Activated B cell treated with CpG ODN at 0.5 μM for 24 hours (primary cell): ENCODE data around the gene HYLS1. TPM values are rescaled to one million over a fixed set of nuclear protein-coding genes. Genes with fewer than 3 reads are reported as not detected.

ENCODE experiments used
- ATAC-seq: fragments of 200-7000 bp; cut with Tn5 transposase; one replicate; pipeline ENCODE4 v1.10.0; 2021; ENCODE audit warnings: low read depth, mild to moderate bottlenecking, moderate library complexity
- CTCF ChIA-PET: fragments of 350-600 bp; sonication (Branson Sonifier 250); formaldehyde crosslinking; loops from one replicate; lab custom pipeline; 2021; ENCODE audit warnings: antibody characterized with exemption; lab: Charles Lee
- POLR2A ChIA-PET: fragments of 350-600 bp; sonication (Branson Sonifier 250); formaldehyde crosslinking; loops from one replicate; lab custom pipeline; 2021; ENCODE audit warnings: antibody characterized with exemption; lab: Charles Lee
- DNase-seq: peaks from one replicate; pipeline ENCODE4 v3.0.0; 2022
- H3K27ac Mint-ChIP-seq: one replicate; pipeline ENCODE4 v1.8.0; 2020; ENCODE audit warnings: mixed read lengths
- H3K27me3 Mint-ChIP-seq: one replicate; pipeline ENCODE4 v1.8.0; 2021; ENCODE audit warnings: mixed read lengths
- H3K36me3 Mint-ChIP-seq: one replicate; pipeline ENCODE4 v1.8.0; 2021; ENCODE audit warnings: low read depth, mixed read lengths
- H3K4me1 Mint-ChIP-seq: one replicate; pipeline ENCODE4 v1.8.0; 2021; ENCODE audit warnings: mixed read lengths
- H3K4me3 Mint-ChIP-seq: one replicate; pipeline ENCODE4 v1.8.0; 2020; ENCODE audit warnings: mild to moderate bottlenecking, mixed read lengths
- H3K9me3 Mint-ChIP-seq: one replicate; pipeline ENCODE4 v1.8.0; 2020; ENCODE audit warnings: mixed read lengths
- intact Hi-C: fragments of 100-400 bp; cut with micrococcal nuclease; formaldehyde crosslinking; loops from one replicate; pipeline ENCODE4 v1.15.1; 2024
- total RNA-seq: library from RNA; stranded (reverse); gene quantifications from 2 replicates; pipeline ENCODE4 v1.2.3, GENCODE V29; 2022
- TF ChIP-seq, protein P1 (sequence below): fragments of 200-600 bp; IDR thresholded peaks from one replicate; pipeline ENCODE4 v1.8.0; 2022; ENCODE audit warnings: antibody characterized with exemption, mild to moderate bottlenecking

Gene HYLS1
- total RNA-seq, 1 donor from 2014 or later, result 9.0 TPM

DNA sequence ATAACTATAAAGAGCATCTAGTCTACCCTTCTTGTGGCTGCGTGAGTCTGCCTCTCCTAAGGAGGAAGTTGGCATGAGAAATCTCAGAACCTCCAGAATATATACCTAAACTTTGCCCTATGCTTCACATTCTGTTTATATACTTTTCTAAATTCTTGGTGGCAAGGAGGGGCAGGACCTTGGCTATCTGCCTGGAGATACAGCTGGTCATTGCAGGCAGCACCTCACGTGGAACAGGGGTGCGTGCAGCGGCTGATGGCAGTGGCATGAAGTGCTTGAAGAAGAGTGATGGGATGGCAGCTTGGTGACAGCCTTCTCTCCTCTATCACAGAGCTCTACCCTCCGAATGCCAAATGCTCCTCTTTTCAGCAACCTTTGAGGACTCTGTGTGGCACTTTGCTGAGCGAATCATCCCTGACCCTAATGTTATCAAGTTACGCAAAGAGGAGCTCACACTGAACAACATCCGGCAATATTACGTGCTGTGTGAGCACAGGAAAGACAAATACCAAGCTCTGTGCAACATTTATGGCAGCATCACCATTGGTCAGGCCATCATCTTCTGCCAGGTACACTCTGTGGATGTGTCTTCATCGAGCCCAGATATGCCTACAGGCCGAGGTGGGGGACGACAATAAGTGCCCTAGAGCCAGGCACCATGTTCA, 29.3 kb downstream of the HYLS1 start:
- H3K36me3 Mint-ChIP-seq, result no peaks in the 10 kb centered on the region
- H3K9me3 Mint-ChIP-seq, result no peaks in the 10 kb centered on the region
- intact Hi-C loops, result no loop called here
- H3K27me3 Mint-ChIP-seq, result peaks cover 14% of the 10 kb centered on the region
- ChIA-PET POLR2A (interaction anchor here (0.6 kb wide), 1 partner anchor 42 kb away, joined by 3 read pairs; no protein-coding TSS in a partner anchor), CTCF (no interaction called here)
- no peak overlapping the region for H3K4me3 Mint-ChIP-seq
- H3K4me1 Mint-ChIP-seq, result no peaks in the 10 kb centered on the region
- no peak overlapping the region for H3K27ac Mint-ChIP-seq
- TF ChIP-seq, protein P1, sequence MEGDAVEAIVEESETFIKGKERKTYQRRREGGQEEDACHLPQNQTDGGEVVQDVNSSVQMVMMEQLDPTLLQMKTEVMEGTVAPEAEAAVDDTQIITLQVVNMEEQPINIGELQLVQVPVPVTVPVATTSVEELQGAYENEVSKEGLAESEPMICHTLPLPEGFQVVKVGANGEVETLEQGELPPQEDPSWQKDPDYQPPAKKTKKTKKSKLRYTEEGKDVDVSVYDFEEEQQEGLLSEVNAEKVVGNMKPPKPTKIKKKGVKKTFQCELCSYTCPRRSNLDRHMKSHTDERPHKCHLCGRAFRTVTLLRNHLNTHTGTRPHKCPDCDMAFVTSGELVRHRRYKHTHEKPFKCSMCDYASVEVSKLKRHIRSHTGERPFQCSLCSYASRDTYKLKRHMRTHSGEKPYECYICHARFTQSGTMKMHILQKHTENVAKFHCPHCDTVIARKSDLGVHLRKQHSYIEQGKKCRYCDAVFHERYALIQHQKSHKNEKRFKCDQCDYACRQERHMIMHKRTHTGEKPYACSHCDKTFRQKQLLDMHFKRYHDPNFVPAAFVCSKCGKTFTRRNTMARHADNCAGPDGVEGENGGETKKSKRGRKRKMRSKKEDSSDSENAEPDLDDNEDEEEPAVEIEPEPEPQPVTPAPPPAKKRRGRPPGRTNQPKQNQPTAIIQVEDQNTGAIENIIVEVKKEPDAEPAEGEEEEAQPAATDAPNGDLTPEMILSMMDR, result no peak
- ATAC-seq (no peak), DNase-seq (no peak)

DNA sequence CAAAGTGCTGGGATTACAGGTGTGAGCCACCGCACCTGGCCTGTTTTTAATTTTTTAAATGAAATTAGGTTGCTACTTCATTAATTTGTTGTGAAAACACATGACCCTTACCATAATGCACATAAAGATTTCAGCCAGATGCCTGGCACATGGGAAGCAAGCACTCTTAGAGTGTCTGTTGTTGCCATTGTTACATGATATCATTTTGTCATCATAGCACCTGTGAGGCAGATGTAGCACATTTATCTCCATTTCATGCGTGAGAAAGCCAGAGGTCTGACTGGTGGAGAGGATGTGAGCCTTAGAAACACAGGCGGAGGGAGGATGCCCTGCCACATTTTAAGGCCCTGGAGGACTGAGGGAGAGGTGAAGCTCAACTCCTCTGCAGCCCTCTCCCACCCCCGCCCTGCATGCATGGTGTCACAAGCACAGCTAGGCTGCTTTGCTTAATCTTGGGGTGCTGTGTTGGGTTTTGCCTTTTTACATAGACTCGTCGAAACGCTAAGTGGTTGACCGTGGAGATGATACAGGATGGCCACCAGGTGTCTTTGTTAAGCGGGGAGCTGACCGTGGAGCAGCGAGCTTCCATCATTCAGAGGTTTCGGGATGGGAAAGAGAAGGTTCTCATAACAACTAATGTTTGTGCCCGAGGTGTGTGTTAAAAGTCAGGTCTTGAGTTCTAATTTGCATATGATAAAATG, 30.8 kb downstream of the HYLS1 start:
- TF ChIP-seq, protein P1, result no peak
- Mint-ChIP-seq H3K27me3 (peaks cover 11% of the 10 kb centered on the region), H3K27ac (no peak overlapping the region), H3K4me1 (no peaks in the 10 kb centered on the region), H3K36me3 (no peaks in the 10 kb centered on the region), H3K4me3 (no peak overlapping the region), H3K9me3 (no peaks in the 10 kb centered on the region)
- ATAC-seq (no peak), DNase-seq (no peak)
- ChIA-PET POLR2A (no interaction called here), CTCF (no interaction called here)
- intact Hi-C loops, result no loop called here

DNA sequence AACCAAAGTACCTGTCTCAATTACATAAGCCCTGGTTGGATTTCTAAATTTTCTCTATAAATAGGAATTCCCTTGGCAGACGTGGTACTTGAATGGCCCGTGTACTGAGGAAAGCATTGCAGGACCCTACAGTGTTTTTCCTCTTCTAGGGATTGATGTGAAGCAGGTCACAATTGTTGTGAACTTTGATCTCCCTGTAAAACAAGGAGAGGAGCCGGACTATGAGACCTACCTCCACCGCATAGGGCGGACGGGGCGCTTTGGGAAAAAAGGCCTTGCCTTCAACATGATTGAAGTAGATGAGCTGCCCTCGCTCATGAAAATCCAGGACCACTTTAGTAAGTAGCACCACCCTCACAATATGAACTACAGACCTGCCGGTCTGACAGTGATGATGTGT, 33.6 kb downstream of the HYLS1 start:
- H3K4me1 Mint-ChIP-seq, result no peaks in the 10 kb centered on the region
- TF ChIP-seq, protein P1, result no peak
- CTCF ChIA-PET, result interaction anchor here (0.8 to 2.2 kb wide), 2 partner anchors 18 to 273 kb away, joined by 3 to 7 read pairs; partner anchors contain the start of gene PUS3
- H3K36me3 Mint-ChIP-seq, result no peaks in the 10 kb centered on the region
- POLR2A ChIA-PET, result no interaction called here
- H3K27me3 Mint-ChIP-seq, result peaks cover 12% of the 10 kb centered on the region
- H3K4me3 Mint-ChIP-seq, result no peak overlapping the region
- ATAC-seq, result no peak
- H3K9me3 Mint-ChIP-seq, result no peaks in the 10 kb centered on the region
- H3K27ac Mint-ChIP-seq, result no peak overlapping the region
- no peak for DNase-seq
- intact Hi-C loops, result loop anchor here (10.0 kb wide), 1 partner anchor 1424 kb away; no protein-coding TSS in a partner anchor

DNA sequence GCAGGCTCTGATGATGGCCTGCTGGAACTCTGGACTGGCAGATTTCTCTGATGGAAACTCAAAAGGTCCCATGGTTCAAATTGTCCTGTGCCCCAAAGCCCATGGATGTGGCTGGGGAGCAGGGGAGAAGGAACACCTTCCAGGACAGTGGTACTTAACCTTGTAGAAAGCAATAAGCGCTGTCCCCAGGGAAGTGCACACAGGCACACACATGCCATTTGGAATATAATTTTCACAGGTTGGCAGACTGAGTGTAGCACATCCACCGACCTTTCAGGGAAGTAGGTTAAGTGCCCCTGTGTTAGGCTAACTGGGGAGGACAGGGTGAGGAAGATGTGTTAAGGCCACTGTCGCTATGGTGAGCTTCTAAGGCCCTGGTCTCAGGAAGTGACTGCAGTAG, 34.7 kb downstream of the HYLS1 start:
- H3K9me3 Mint-ChIP-seq, result no peaks in the 10 kb centered on the region
- no peaks in the 10 kb centered on the region for H3K4me1 Mint-ChIP-seq
- H3K27ac Mint-ChIP-seq, result no peak overlapping the region
- no peak for DNase-seq
- H3K4me3 Mint-ChIP-seq, result no peak overlapping the region
- ChIA-PET CTCF (interaction anchor here (2.2 kb wide), 1 partner anchor 272 kb away, joined by 7 read pairs; no protein-coding TSS in a partner anchor), POLR2A (no interaction called here)
- no peaks in the 10 kb centered on the region for H3K36me3 Mint-ChIP-seq
- TF ChIP-seq, protein P1, result no peak
- ATAC-seq, result no peak
- intact Hi-C loops, result loop anchor here (10.0 kb wide), 1 partner anchor 1423 kb away; no protein-coding TSS in a partner anchor
- H3K27me3 Mint-ChIP-seq, result peaks cover 15% of the 10 kb centered on the region

DNA sequence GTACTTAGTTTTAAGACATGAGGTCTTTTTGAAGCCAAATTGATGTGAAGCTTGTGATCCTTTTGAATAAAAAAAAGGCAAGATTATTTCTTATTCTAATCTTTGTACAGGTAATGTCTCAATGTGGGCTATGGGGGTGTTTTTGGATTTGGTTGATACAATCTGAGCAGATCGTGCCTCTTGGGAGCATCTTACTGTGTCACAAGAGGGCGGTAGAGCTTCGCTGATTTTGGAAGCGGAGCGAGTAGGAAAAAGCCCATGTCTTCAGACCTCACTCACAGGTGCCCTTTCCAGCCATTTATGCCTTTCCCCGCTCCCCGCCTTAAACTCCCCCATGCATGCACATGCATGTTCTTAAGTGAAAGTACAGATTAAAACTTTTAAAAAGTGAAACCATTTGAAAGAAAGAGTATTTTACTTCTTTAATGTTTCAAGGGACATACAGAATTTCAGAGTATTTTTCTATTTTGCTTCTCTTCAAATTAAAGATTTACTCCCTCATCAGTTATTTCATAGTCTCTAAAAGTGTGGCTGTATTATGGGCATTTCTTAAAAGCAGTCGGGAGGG, 35.6 kb downstream of the HYLS1 start:
- Mint-ChIP-seq H3K27me3 (peaks cover 15% of the 10 kb centered on the region), H3K4me1 (no peaks in the 10 kb centered on the region), H3K27ac (no peak overlapping the region), H3K36me3 (no peaks in the 10 kb centered on the region), H3K4me3 (no peak overlapping the region), H3K9me3 (no peaks in the 10 kb centered on the region)
- no peak for ATAC-seq
- intact Hi-C loops, result loop anchor here (1.0 to 10.0 kb wide), 3 partner anchors 271 to 1422 kb away; no protein-coding TSS in a partner anchor
- no peak for DNase-seq
- TF ChIP-seq, protein P1, result peak; percentile 21
- ChIA-PET POLR2A (interaction anchor here (0.7 kb wide), 1 partner anchor 21 kb away, joined by 3 read pairs; no protein-coding TSS in a partner anchor), CTCF (interaction anchor here (0.6 to 2.2 kb wide), 3 partner anchors 271 to 557 kb away, joined by 3 to 9 read pairs (median 7); no protein-coding TSS in a partner anchor)
